ENCODE results near the gene CNTNAP2. TPM values are rescaled to one million over a fixed set of nuclear protein-coding genes. Genes with fewer than 3 reads are reported as not detected.
"Not testable (repeated sequence)": the region's sequence is repeated elsewhere in the genome, so short reads cannot be mapped to it uniquely, and the experiment has no call there.

The CNTNAP2 gene
- total RNA-seq, 1 donor from 2014 or later = 0.22 TPM

GRCh38 chr7:148275359-148275890, 2158.8 kb downstream of the CNTNAP2 start:
- ATAC-seq (no peak), DNase-seq (no peak)
- intact Hi-C loops (cut with micrococcal nuclease) = no loop called here

GRCh38 chr7:148276314-148277041, 2159.9 kb downstream of the CNTNAP2 start:
- ATAC-seq (no peak), DNase-seq (no peak)
- intact Hi-C loops (cut with micrococcal nuclease) = no loop called here

- DNase-seq = peak; percentile 43
- intact Hi-C loops (cut with micrococcal nuclease) = no loop called here
- ATAC-seq = peak; percentile 44
Observed at GRCh38 chr7:148277042-148277660, 2160.6 kb downstream of the CNTNAP2 start.

GRCh38 chr7:148286150-148286549, 2169.5 kb downstream of the CNTNAP2 start:
- intact Hi-C loops (cut with micrococcal nuclease) = no loop called here
- ATAC-seq (no peak), DNase-seq (no peak)

- no peak for ATAC-seq
- DNase-seq = no peak
Observed at GRCh38 chr7:148287538-148287937, 2170.9 kb downstream of the CNTNAP2 start.

GRCh38 chr7:148288592-148289151, 2172.1 kb downstream of the CNTNAP2 start:
- ATAC-seq (no peak), DNase-seq (no peak)
- intact Hi-C loops (cut with micrococcal nuclease) = no loop called here

More at GRCh38 chr7:148287538-148287937, 2170.9 kb downstream of the CNTNAP2 start:
- intact Hi-C loops (cut with micrococcal nuclease) = no loop called here

- no peak for ATAC-seq
- intact Hi-C loops (cut with micrococcal nuclease) = no loop called here
- no peak for DNase-seq
Observed at GRCh38 chr7:148289630-148290029, 2173.0 kb downstream of the CNTNAP2 start.

GRCh38 chr7:148290538-148290937, 2173.9 kb downstream of the CNTNAP2 start:
- ATAC-seq (no peak), DNase-seq (no peak)
- intact Hi-C loops (cut with micrococcal nuclease) = no loop called here

- ATAC-seq = no peak
- no peak for DNase-seq
- intact Hi-C loops (cut with micrococcal nuclease) = no loop called here
Observed at GRCh38 chr7:148291799-148292198, 2175.2 kb downstream of the CNTNAP2 start.

- intact Hi-C loops (cut with micrococcal nuclease) = no loop called here
- DNase-seq (no peak), ATAC-seq (no peak)
Observed at GRCh38 chr7:148296994-148297644, 2180.5 kb downstream of the CNTNAP2 start.

GRCh38 chr7:148298768-148299167, 2182.2 kb downstream of the CNTNAP2 start:
- intact Hi-C loops (cut with micrococcal nuclease); ATAC-seq; DNase-seq: not testable (repeated sequence)

- ATAC-seq = no peak
- intact Hi-C loops (cut with micrococcal nuclease) = no loop called here
- no peak for DNase-seq
Observed at GRCh38 chr7:148299350-148300276, 2183.0 kb downstream of the CNTNAP2 start.

GRCh38 chr7:148302436-148302835, 2185.8 kb downstream of the CNTNAP2 start:
- ATAC-seq; DNase-seq; intact Hi-C loops (cut with micrococcal nuclease): not testable (repeated sequence)

GRCh38 chr7:148303295-148304082, 2186.9 kb downstream of the CNTNAP2 start:
- DNase-seq (peak; percentile 88), ATAC-seq (peak; percentile 94)
- intact Hi-C loops (cut with micrococcal nuclease) = no loop called here

GRCh38 chr7:148304083-148304335, 2187.4 kb downstream of the CNTNAP2 start:
- no peak for ATAC-seq
- intact Hi-C loops (cut with micrococcal nuclease) = no loop called here
- DNase-seq = no peak

- DNase-seq = no peak
- intact Hi-C loops (cut with micrococcal nuclease) = no loop called here
- no peak for ATAC-seq
Observed at GRCh38 chr7:148304456-148304855, 2187.9 kb downstream of the CNTNAP2 start.

- intact Hi-C loops (cut with micrococcal nuclease) = no loop called here
- DNase-seq (no peak), ATAC-seq (no peak)
Observed at GRCh38 chr7:148306759-148307158, 2190.2 kb downstream of the CNTNAP2 start.

GRCh38 chr7:148318102-148318811, 2201.7 kb downstream of the CNTNAP2 start:
- no peak for ATAC-seq
- no peak for DNase-seq
- intact Hi-C loops (cut with micrococcal nuclease) = no loop called here

All from left ventricle myocardium superior (tissue), 1 donor.